Heart left ventricle (tissue), 16 donors: Measurements from ENCODE around the gene NAXE. TPM values are rescaled to one million over a fixed set of nuclear protein-coding genes. Genes with fewer than 3 reads are reported as not detected.

Experiments used
- ATAC-seq, 4 donors: fragments of 200-7000 bp; cut with Tn5 transposase; one replicate each; pipeline ENCODE4 v1.9.1; 2020 to 2022; ENCODE audit warnings: moderate library complexity in 4 of 4, mild to moderate bottlenecking in 3 of 4, moderate number of reproducible peaks in 1 of 4
- DNase-seq, 5 donors: peaks; one replicate each; pipeline ENCODE4 v3.0.0-alpha.2; 2020
- H3K27ac ChIP-seq, 12 donors: fragments of 200-600 bp; sonication (generic) in 4 of 12; one replicate each; pipeline versions ENCODE4 v1.5.0 to v1.8.0; 2016 to 2022; ENCODE audit warnings: mild to moderate bottlenecking in 2 of 12
- H3K27me3 ChIP-seq, 9 donors: fragments of 200-600 bp; sonication (generic) in 2 of 9; one replicate each; pipeline versions ENCODE4 v1.5.1 to v1.8.0; 2016 to 2022; ENCODE audit warnings: mild to moderate bottlenecking in 3 of 9
- H3K36me3 ChIP-seq, 9 donors: fragments of 200-600 bp; sonication (generic) in 2 of 9; one replicate each; pipeline versions ENCODE4 v1.5.0 to v1.8.0; 2018 to 2022; ENCODE audit warnings: mild to moderate bottlenecking in 2 of 9
- H3K4me1 ChIP-seq, 12 donors: fragments of 200-600 bp; sonication (generic) in 4 of 12; one replicate each; pipeline versions ENCODE4 v1.5.0 to v1.8.0; 2016 to 2022; ENCODE audit warnings: mild to moderate bottlenecking in 3 of 12
- H3K4me3 ChIP-seq, 12 donors: fragments of 200-600 bp; sonication (generic) in 4 of 12; one replicate each; pipeline versions ENCODE4 v1.5.0 to v1.8.0; 2017 to 2022; ENCODE audit warnings: mild to moderate bottlenecking in 9 of 12, moderate library complexity in 4 of 12
- H3K9me3 ChIP-seq, 12 donors: fragments of 200-600 bp; sonication (generic) in 4 of 12; one replicate each; pipeline versions ENCODE4 v1.5.0 to v1.8.0; 2016 to 2022; ENCODE audit warnings: mild to moderate bottlenecking in 1 of 12
- CTCF ChIP-seq, 12 donors: fragments of 200-600 bp; sonication (generic) in 4 of 12; IDR thresholded peaks; one replicate each; pipeline versions ENCODE4 v1.5.0 to v1.8.0; 2018 to 2022; ENCODE audit warnings: antibody characterized with exemption in 12 of 12, mild to moderate bottlenecking in 5 of 12
- POLR2A ChIP-seq, 2 donors: fragments of 450-650 bp; IDR thresholded peaks; one replicate each; pipeline ENCODE4 v1.6.1; 2017; ENCODE audit warnings: antibody characterized with exemption in 2 of 2, mild to moderate bottlenecking in 2 of 2, moderate library complexity in 2 of 2
- WGBS, 4 donors: extraction: QIAGEN DNeasy Blood & Tissue Kit in 2 of 4; methylation state at CpG; one replicate each; pipeline versions ENCODE4 v1.1.5 to v1.1.7; 2013 to 2018; 5-methylcytosine and 5-hydroxymethylcytosine counted together
- intact Hi-C, 10 donors: fragments of 100-400 bp; cut with DNase I; formaldehyde crosslinking; loops; one replicate each; pipeline versions ENCODE4 v1.11.1 to v1.14.2; 2022
- polyA plus RNA-seq, 2 donors: library from polyadenylated mRNA; stranded (reverse); fragments of 200-250 nt; gene quantifications; one replicate each; pipeline ENCODE4 v1.2.3, GENCODE V29; 2013
- total RNA-seq, 9 donors: library from RNA; depleted of rRNA in 2 of 9; stranded (reverse); fragments of >200 nt in 2 of 9; fragmentation: NEBNext Ultra II Directional in 3 of 9; extraction: Animal tissue kit (Norgen Biotek cat#: 25700) in 3 of 9; gene quantifications; one replicate each; pipeline versions ENCODE4 v1.1.0 to v1.2.4, GENCODE V29; 2016 to 2023
- donor health status: ischemic (EF 13 %, LVEDD 7.1; RV severe dilation, severe dysfunction).
- donor health status: healthy with polysubstance abuse.
- donor health status: DM: no; HTN: yes; CAD: no.
- donor health status: DM: no; HTN: no; CAD: no.
- donor health status: ischemic (EF 25% LVEDD 6.9; RV normal size, moderate dysfunction).
- donor health status: ischemic (EF 25% LVEDD 5.7; RV mildly dilated, moderate dysfunction).
- donor health status: healthy.
- donor health status: DM: yes; HTN: yes; CAD: no.
- donor health status: ischemic (EF 35%, LVEDD 5.7; RV mildly dilated, moderate dysfunction).
- donor health status: nonischemic (EF 11% LVEDD 7.7; RV severe dilation, severe dysfunction).
- donor health status: DM: yes; HTN: yes; CAD: no.
- donor health status: PGD.
- donor health status: ischemic (EF 29% LVEDD 5.4; RV normal size, mild dysfunction).
- donor health status: nonischemic (EF 23%, LVEDD 6.1; RV moderate dilation, normal function).

Gene NAXE
- total and polyA plus RNA-seq, 11 donors, result 75.8 to 141 (median 101) TPM

GRCh38 chr1:156565519-156565918 lies 26.1 kb upstream of the NAXE start:
- ATAC-seq, result no peak

GRCh38 chr1:156566436-156566835 lies 25.1 kb upstream of the NAXE start:
- H3K4me3 ChIP-seq, result no peak overlapping the region
- intact Hi-C loops, result loop anchor here in 3 of 10 donors (5.0 to 10.0 kb wide), 3 partner anchors 39 to 52 kb away; no protein-coding TSS in a partner anchor
- no peak overlapping the region for H3K27ac ChIP-seq
- H3K36me3 ChIP-seq, result no peaks in the 10 kb centered on the region
- TF ChIP-seq CTCF (IDR thresholded peaks at IDR 0.05), result no peak
- TF ChIP-seq POLR2A (IDR thresholded peaks at IDR 0.05), result no peak
- DNase-seq (no peak), ATAC-seq (no peak)
- H3K9me3 ChIP-seq, result no peaks in the 10 kb centered on the region
- H3K4me1 ChIP-seq, result peaks cover 0 to 8% (median 0%) of the 10 kb centered on the region in 12 donors
- 86 to 93% (median 92%) methylated on average over 4 of the region's 4 CpGs for WGBS, 4 donors
- H3K27me3 ChIP-seq, result no peaks in the 10 kb centered on the region

More at GRCh38 chr1:156565519-156565918, 26.1 kb upstream of the NAXE start:
- TF ChIP-seq CTCF (IDR thresholded peaks at IDR 0.05) (no peak), POLR2A (IDR thresholded peaks at IDR 0.05) (no peak)
- Histone ChIP-seq H3K4me1 (peaks cover 0 to 4% (median 0%) of the 10 kb centered on the region in 12 donors), H3K27me3 (no peaks in the 10 kb centered on the region), H3K27ac (no peak overlapping the region), H3K4me3 (no peak overlapping the region), H3K9me3 (no peaks in the 10 kb centered on the region), H3K36me3 (no peaks in the 10 kb centered on the region)
- no peak for DNase-seq
- intact Hi-C loops, result loop anchor here in 3 of 10 donors (5.0 to 10.0 kb wide), 3 partner anchors 38 to 51 kb away; no protein-coding TSS in a partner anchor
- 92 to 100% (median 94%) methylated on average over 2 of the region's 2 CpGs for WGBS, 4 donors

GRCh38 chr1:156571261-156571852 lies 20.2 kb upstream of the NAXE start:
- ATAC-seq (peak in 2 of 4 donors; percentile 12 to 31), DNase-seq (no peak)
- no peaks in the 10 kb centered on the region for H3K36me3 ChIP-seq
- H3K4me1 ChIP-seq, result peaks cover 0 to 22% (median 10%) of the 10 kb centered on the region in 12 donors
- no peaks in the 10 kb centered on the region for H3K9me3 ChIP-seq
- peaks cover 0 to 2% (median 0%) of the 10 kb centered on the region in 9 donors for H3K27me3 ChIP-seq
- H3K27ac ChIP-seq, result no peak overlapping the region
- intact Hi-C loops, result no loop called here
- H3K4me3 ChIP-seq, result peak overlapping the region in 2 of 12 donors; percentile 47 to 63
- WGBS, 4 donors, result 15 to 22% (median 17%) methylated on average over 4 of the region's 4 CpGs
- TF ChIP-seq CTCF (IDR thresholded peaks at IDR 0.05) (no peak), POLR2A (IDR thresholded peaks at IDR 0.05) (no peak)

GRCh38 chr1:156571919-156572662 lies 19.5 kb upstream of the NAXE start, which contains the start of gene IQGAP3:
Gene IQGAP3, minus strand, starts transcription at chr1:156572565. Its CDS starts 36 bp downstream, at chr1:156572529.
- DNase-seq (peak; percentile 86 to 89 (median 87)), ATAC-seq (peak; percentile 87 to 96 (median 96))
- Histone ChIP-seq H3K36me3 (no peaks in the 10 kb centered on the region), H3K4me1 (peaks cover 0 to 22% (median 10%) of the 10 kb centered on the region in 12 donors), H3K27me3 (peaks cover 0 to 2% (median 0%) of the 10 kb centered on the region in 9 donors), H3K4me3 (peak within 1 kb of the TSS in 11 of 12 donors; percentile 29 to 63 (median 46)), H3K27ac (no peak within 1 kb of the TSS), H3K9me3 (no peaks in the 10 kb centered on the region)
- WGBS, 4 donors, result 0 to 1% (median 1%) methylated on average over 37 to 38 of the region's 38 CpGs
- no peak for TF ChIP-seq POLR2A (IDR thresholded peaks at IDR 0.05)
- TF ChIP-seq CTCF (IDR thresholded peaks at IDR 0.05), result no peak
- intact Hi-C loops, result no loop called here
